Right lobe of liver (tissue), 4 donors: Measurements from ENCODE around the gene RNF5.

Experiments
- POLR2A ChIP-seq: fragments of 450-650 bp; IDR thresholded peaks from one replicate; pipeline ENCODE4 v1.6.1; 2017; ENCODE audit warnings: antibody characterized with exemption, mild to moderate bottlenecking
- TF ChIP-seq, protein P1 (sequence below), 4 donors: fragments of 200-600 bp in 3 of 4; fragments of 450-650 bp in 1 of 4; IDR thresholded peaks; one replicate each; pipeline versions ENCODE4 v1.5.1 to v1.8.0; 2016 to 2022; ENCODE audit warnings: antibody characterized with exemption in 4 of 4, mild to moderate bottlenecking in 2 of 4
- donor health status: DM: no; HTN: no; CAD: no.
- donor health status: DM: no; HTN: no; CAD: no.
- donor health status: DM: no; HTN: yes; CAD: no.

DNA sequence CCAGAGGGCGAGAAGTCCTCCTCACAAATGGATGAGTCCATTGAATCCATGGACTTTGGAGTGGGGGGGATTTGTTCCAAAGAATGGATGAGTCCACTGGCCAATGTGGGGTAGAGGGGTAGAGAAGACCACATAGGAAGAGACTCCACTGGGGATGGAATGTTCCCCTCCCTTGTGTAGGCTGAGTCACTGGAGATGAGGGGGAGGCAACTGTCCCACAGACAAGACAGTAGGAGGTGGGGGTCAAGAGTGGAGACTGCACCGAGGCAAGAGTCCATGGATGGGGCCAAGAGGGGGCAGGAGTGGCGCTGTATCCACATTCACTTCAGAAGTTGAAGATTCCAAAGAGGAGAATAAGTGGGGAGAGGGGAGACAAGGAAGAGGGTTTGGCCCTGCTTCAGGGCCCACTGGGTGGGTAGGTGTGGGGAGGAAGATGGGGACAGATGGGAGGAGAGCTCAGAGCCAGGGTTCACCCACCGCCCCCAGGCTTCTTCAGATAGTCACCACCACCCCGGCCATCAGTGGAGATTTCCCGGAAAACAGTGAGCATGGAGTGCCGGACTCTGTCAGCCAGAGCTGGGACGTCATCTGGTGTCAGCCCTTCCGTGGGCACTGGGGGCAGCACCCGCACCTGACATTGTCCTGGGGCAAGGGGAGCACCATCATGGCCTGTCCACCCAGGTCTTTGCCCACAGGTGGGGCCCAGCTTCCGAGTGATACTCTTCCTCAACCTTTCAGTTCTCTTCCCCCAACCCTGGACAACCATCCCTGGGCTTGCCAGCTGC lies 9.2 kb upstream of the RNF5 start:
- TF ChIP-seq, protein P1, sequence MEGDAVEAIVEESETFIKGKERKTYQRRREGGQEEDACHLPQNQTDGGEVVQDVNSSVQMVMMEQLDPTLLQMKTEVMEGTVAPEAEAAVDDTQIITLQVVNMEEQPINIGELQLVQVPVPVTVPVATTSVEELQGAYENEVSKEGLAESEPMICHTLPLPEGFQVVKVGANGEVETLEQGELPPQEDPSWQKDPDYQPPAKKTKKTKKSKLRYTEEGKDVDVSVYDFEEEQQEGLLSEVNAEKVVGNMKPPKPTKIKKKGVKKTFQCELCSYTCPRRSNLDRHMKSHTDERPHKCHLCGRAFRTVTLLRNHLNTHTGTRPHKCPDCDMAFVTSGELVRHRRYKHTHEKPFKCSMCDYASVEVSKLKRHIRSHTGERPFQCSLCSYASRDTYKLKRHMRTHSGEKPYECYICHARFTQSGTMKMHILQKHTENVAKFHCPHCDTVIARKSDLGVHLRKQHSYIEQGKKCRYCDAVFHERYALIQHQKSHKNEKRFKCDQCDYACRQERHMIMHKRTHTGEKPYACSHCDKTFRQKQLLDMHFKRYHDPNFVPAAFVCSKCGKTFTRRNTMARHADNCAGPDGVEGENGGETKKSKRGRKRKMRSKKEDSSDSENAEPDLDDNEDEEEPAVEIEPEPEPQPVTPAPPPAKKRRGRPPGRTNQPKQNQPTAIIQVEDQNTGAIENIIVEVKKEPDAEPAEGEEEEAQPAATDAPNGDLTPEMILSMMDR (IDR thresholded peaks at IDR 0.05) = no peak
- no peak for TF ChIP-seq POLR2A
